Ammon's horn (tissue), 1 donor: ENCODE results near the gene NAGA.
A peak's percentile ranks its signal among the peaks of the same experiment; 100 is the strongest.
"Not testable (repeated sequence)": the region's sequence is repeated elsewhere in the genome, so short reads cannot be mapped to it uniquely, and the experiment has no call there.

ENCODE experiments used
- DNase-seq: peaks from one replicate; pipeline ENCODE4 v3.0.0-alpha.2; 2016; ENCODE audit warnings: low spot score

NAGA gene

GRCh38 chr22:42074846-42075676, 4.4 kb upstream of the NAGA start:
- DNase-seq, result no peak

GRCh38 chr22:42074132-42074811, 3.7 kb upstream of the NAGA start, which contains the start of gene PHETA2:
Gene PHETA2, plus strand, starts transcription at chr22:42074248. Its CDS starts 3,046 bp downstream, at chr22:42077294.
- DNase-seq, result no peak

- no peak for DNase-seq
Measured at GRCh38 chr22:42073621-42074041, 3.0 kb upstream of the NAGA start.

- no peak for DNase-seq
Measured at GRCh38 chr22:42072606-42073330, 2.2 kb upstream of the NAGA start.

GRCh38 chr22:42071508-42071907, 896 bp upstream of the NAGA start:
- DNase-seq, result not testable (repeated sequence)

GRCh38 chr22:42069801-42070516, 653 bp downstream of the NAGA start:
- peak; percentile 63 for DNase-seq

GRCh38 chr22:42068291-42068690, 2.3 kb downstream of the NAGA start:
- no peak for DNase-seq

GRCh38 chr22:42067671-42068251, 2.9 kb downstream of the NAGA start:
- DNase-seq, result no peak

- DNase-seq, result no peak
Measured at GRCh38 chr22:42066937-42067336, 3.7 kb downstream of the NAGA start.

GRCh38 chr22:42066126-42066761, 4.4 kb downstream of the NAGA start:
- DNase-seq, result no peak

- no peak for DNase-seq
Measured at GRCh38 chr22:42065438-42066125, 5.0 kb downstream of the NAGA start.

GRCh38 chr22:42064629-42065028, 6.0 kb downstream of the NAGA start:
- DNase-seq, result no peak

GRCh38 chr22:42062506-42063170, 8.0 kb downstream of the NAGA start:
- no peak for DNase-seq

- DNase-seq, result no peak
Measured at GRCh38 chr22:42061041-42061440, 9.6 kb downstream of the NAGA start.

GRCh38 chr22:42060489-42060888, 10.1 kb downstream of the NAGA start:
- DNase-seq, result no peak

GRCh38 chr22:42056757-42057511, 13.7 kb downstream of the NAGA start:
- DNase-seq, result no peak

GRCh38 chr22:42052765-42053164, 17.8 kb downstream of the NAGA start:
- DNase-seq, result no peak

- no peak for DNase-seq
Measured at GRCh38 chr22:42050641-42051180, 19.9 kb downstream of the NAGA start.

GRCh38 chr22:42041784-42042183, 28.8 kb downstream of the NAGA start:
- no peak for DNase-seq
